K562 (cell line): ENCODE data around the gene FCAR. TPM values are rescaled to one million over a fixed set of nuclear protein-coding genes. Genes with fewer than 3 reads are reported as not detected.
"Not testable (repeated sequence)": the region's sequence is repeated elsewhere in the genome, so short reads cannot be mapped to it uniquely, and the experiment has no call there.

Experiments
- ATAC-seq: fragments of 200-7000 bp; cut with Tn5 transposase; 3 replicates; pipeline ENCODE4 v1.9.1; 2020; ENCODE audit warnings: moderate library complexity
- BruUV-seq: library from RNA; stranded (reverse); fragments of 400-500 nt; replicated peaks from 2 replicates; lab custom pipeline; 2021; lab: Mats Ljungman, UMichigan
- CTCF ChIA-PET: fragments of 300-600 bp; formaldehyde crosslinking; extraction: SDS; loops from one replicate; lab custom pipeline; 2021; ENCODE audit warnings: low intra/inter-chr PET ratio; lab: Yijun Ruan, JAX
- POLR2A ChIA-PET: fragments of 300-600, 350-650 bp; sonication (Branson Sonifier 250); formaldehyde crosslinking; extraction: SDS; loops from one replicate; lab custom pipeline; 2021; ENCODE audit warnings: antibody characterized with exemption, inconsistent platforms; lab: Yijun Ruan, JAX
- DNase-seq, 4 experiments: peaks; one replicate each; pipeline versions ENCODE4 v3.0.0 to v3.0.0-alpha.2; 2011 to 2018; ENCODE audit warnings: low spot score in 3 of 4, mixed read lengths in 3 of 4; ENCODE audit errors: extremely low read depth in 1 of 4
- FAIRE-seq: peaks from 2 replicates; lab custom pipeline; 2011; peaks lifted over from hg19 to GRCh38; lab: Jason Lieb, UNC
- H2AFZ ChIP-seq: 2 replicates; pipeline ENCODE4 v1.6.0; 2011; ENCODE audit warnings: low read depth, low read length, control low read depth, inconsistent platforms
- H3K27ac ChIP-seq: fragments of 200-600 bp; 3 replicates; pipeline ENCODE4 v1.8.0; 2011; ENCODE audit warnings: low read depth, mild to moderate bottlenecking, control low read depth, inconsistent platforms, low read length, moderate library complexity, mixed read lengths; ENCODE audit errors: extremely low read depth
- H3K27me3 ChIP-seq, 2 experiments: fragments of 300-600 bp in 1 of 2; 2 replicates in 1 of 2; 3 replicates in 1 of 2; pipeline versions ENCODE4 v1.6.0 to v1.8.0; 2011; ENCODE audit warnings: inconsistent platforms in 2 of 2, low read length in 2 of 2, mild to moderate bottlenecking in 1 of 2, mixed read lengths in 1 of 2, moderate library complexity in 1 of 2; ENCODE audit not compliant: control insufficient read depth in 2 of 2, insufficient read depth in 2 of 2
- H3K36me3 ChIP-seq: fragments of 300-600 bp; 3 replicates; pipeline ENCODE4 v1.8.0; 2011; ENCODE audit warnings: mild to moderate bottlenecking, low read length, inconsistent platforms; ENCODE audit not compliant: control insufficient read depth, insufficient read depth
- H3K4me1 ChIP-seq, 2 experiments: fragments of 200-600 bp in 1 of 2; replicated peaks in 1 of 2; 2 replicates in 1 of 2; 3 replicates in 1 of 2; pipeline versions ENCODE4 v1.5.1 to v1.8.0; 2011; ENCODE audit warnings: inconsistent platforms in 2 of 2, low read length in 2 of 2, mild to moderate bottlenecking in 1 of 2, mixed read lengths in 1 of 2, moderate library complexity in 1 of 2; ENCODE audit not compliant: control insufficient read depth in 2 of 2, insufficient read depth in 2 of 2
- H3K4me2 ChIP-seq: 2 replicates; pipeline ENCODE4 v1.6.1; 2011; ENCODE audit warnings: low read length, control low read depth, inconsistent platforms, mixed read lengths; ENCODE audit not compliant: insufficient read depth
- H3K4me3 ChIP-seq: fragments of 200-600 bp; sonication (generic), shearing (Covaris generic); 2 replicates; pipeline ENCODE4 v1.5.1; 2016; ENCODE audit warnings: control low read depth, inconsistent platforms
- H3K79me2 ChIP-seq: fragments of 200-600 bp; 3 replicates; pipeline ENCODE4 v1.8.0; 2011; ENCODE audit warnings: low read length, inconsistent platforms; ENCODE audit not compliant: control insufficient read depth, insufficient read depth
- H3K9ac ChIP-seq, 2 experiments: 2 replicates each; pipeline versions ENCODE4 v1.6.0 to v1.6.1; 2011; ENCODE audit warnings: low read depth in 2 of 2, low read length in 2 of 2, control low read depth in 1 of 2, inconsistent platforms in 1 of 2, mild to moderate bottlenecking in 1 of 2, mixed read lengths in 1 of 2; ENCODE audit not compliant: insufficient read depth in 1 of 2
- H3K9me1 ChIP-seq: one replicate; pipeline ENCODE4 v1.6.0; 2011; ENCODE audit warnings: inconsistent platforms, mild to moderate bottlenecking, low read length, moderate library complexity; ENCODE audit not compliant: control insufficient read depth, insufficient read depth
- H3K9me3 ChIP-seq: replicated peaks from 2 replicates; pipeline ENCODE4 v1.5.1; 2011; ENCODE audit warnings: low read depth, low read length, inconsistent platforms; ENCODE audit not compliant: control insufficient read depth, insufficient read depth
- H4K20me1 ChIP-seq: replicated peaks from 2 replicates; pipeline ENCODE4 v1.6.1; 2011; ENCODE audit warnings: low read length, inconsistent platforms, mixed read lengths; ENCODE audit not compliant: control insufficient read depth, insufficient read depth
- WGBS: fragments of 100-300 bp; shearing (Covaris generic); methylation state at CpG from one replicate; pipeline ENCODE4 v1.1.6; 2016; ENCODE audit warnings: low coverage, mixed read lengths; ENCODE audit not compliant: insufficient coverage; ENCODE audit errors: missing lambda C conversion rate; 5-methylcytosine and 5-hydroxymethylcytosine counted together
- in situ Hi-C: fragments of 300-500 bp; cut with MboI; formaldehyde crosslinking; loops from 4 replicates; pipeline ENCODE4 v1.15.0; 2018; ENCODE audit warnings: inconsistent platforms, mixed read lengths
- intact Hi-C: fragments of 100-400 bp; cut with micrococcal nuclease; formaldehyde crosslinking; loops from 2 replicates; pipeline ENCODE4 v1.14.2; 2022
- polyA plus RNA-seq, 8 experiments: library from polyadenylated mRNA; depleted of rRNA in 4 of 8; stranded (reverse) in 5 of 8; unstranded in 3 of 8; fragments of >200 nt; fragmentation: Nextera tagmentation in 2 of 8; fragmentation: Illumina TruSeq in 1 of 8; extraction: Ambion mirVana in 2 of 8; extraction: Trizol in 1 of 8; gene quantifications; 2 replicates each; pipeline versions ENCODE4 v1.2.1 to v1.2.3, GENCODE V29; 2011 to 2014; ENCODE audit warnings: inconsistent platforms in 1 of 8, missing spikeins in 1 of 8
- total RNA-seq, 7 experiments: library from RNA; depleted of rRNA in 6 of 7; stranded (reverse); fragments of >200 nt in 6 of 7; fragmentation: Illumina TruSeq in 2 of 7; extraction: Trizol in 2 of 7; gene quantifications; 2 replicates each; pipeline versions ENCODE4 v1.2.1 to v1.2.3, GENCODE V29; 2011 to 2021; ENCODE audit warnings: low replicate concordance in 1 of 7

Gene FCAR
- total and polyA plus RNA-seq, 9 of the 15 experiments (the other 6 are each of a cell fraction or from before 2014, with no cell fraction given): not detected

DNA sequence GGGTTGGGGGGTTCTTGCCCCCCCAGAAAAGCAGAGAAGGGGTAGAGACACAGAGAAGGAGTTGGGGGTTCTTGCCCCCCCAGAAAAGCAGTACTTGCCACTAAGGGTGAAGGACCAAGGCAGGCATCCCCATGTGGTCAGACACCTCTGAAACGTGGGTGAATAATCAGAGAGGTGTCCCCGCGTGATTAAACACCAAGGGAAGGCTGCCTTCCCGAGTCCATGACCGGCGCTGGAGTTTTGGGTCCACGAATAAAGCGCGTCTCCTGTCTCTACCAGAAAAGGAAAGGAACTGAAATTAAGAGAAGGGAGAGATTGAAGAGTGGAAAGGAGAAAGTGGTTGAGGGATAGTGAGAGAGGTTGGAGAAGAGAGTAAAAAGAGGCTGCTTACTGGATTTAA lies 25.6 kb downstream of the FCAR start:
- H3K9ac ChIP-seq, BruUV-seq, H3K4me3 ChIP-seq, H3K27me3 ChIP-seq, H3K9me3 ChIP-seq, H3K36me3 ChIP-seq, intact Hi-C loops, H3K27ac ChIP-seq, H3K4me2 ChIP-seq, H4K20me1 ChIP-seq, H3K4me1 ChIP-seq, POLR2A ChIA-PET, in situ Hi-C loops, H3K9me1 ChIP-seq, DNase-seq, CTCF ChIA-PET, H2AFZ ChIP-seq, H3K79me2 ChIP-seq, FAIRE-seq, ATAC-seq: not testable (repeated sequence)
- 38% methylated on average over 9 of the region's 9 CpGs for WGBS

DNA sequence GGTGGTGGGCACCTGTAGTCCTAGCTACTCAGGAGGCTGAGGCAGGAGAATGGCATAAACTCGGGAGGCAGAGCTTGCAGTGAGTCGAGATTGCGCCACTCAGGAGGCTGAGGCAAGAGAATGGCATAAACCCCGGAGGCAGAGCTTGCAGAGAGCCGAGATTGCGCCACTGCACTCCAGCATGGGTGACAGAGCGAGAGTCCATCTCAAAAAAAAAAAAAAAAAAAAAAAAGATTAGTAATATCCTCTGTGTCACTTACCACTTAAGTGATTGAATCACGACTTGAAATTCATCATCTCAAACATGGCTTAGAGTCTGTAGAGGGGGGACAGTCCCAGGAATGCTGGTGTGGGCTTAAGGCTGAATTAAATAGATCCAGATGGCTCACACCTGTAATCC lies 27.1 kb downstream of the FCAR start:
- intact Hi-C loops, H3K9me1 ChIP-seq, H3K9me3 ChIP-seq, H3K79me2 ChIP-seq, H3K4me2 ChIP-seq, H4K20me1 ChIP-seq, H2AFZ ChIP-seq, FAIRE-seq, H3K27me3 ChIP-seq, in situ Hi-C loops, ATAC-seq, H3K27ac ChIP-seq, H3K4me3 ChIP-seq, H3K36me3 ChIP-seq, DNase-seq, H3K9ac ChIP-seq, POLR2A ChIA-PET, CTCF ChIA-PET, BruUV-seq: not testable (repeated sequence)
- peaks cover 5 to 12% of the 10 kb centered on the region in 2 experiments; a peak in 4 of 5 replicates for H3K4me1 ChIP-seq
- WGBS: 32% methylated on average over 6 of the region's 8 CpGs
